ENCODE measurements around the gene ALPP.
"Not testable (repeated sequence)": the region's sequence is repeated elsewhere in the genome, so short reads cannot be mapped to it uniquely, and the experiment has no call there.

The ALPP gene

DNA sequence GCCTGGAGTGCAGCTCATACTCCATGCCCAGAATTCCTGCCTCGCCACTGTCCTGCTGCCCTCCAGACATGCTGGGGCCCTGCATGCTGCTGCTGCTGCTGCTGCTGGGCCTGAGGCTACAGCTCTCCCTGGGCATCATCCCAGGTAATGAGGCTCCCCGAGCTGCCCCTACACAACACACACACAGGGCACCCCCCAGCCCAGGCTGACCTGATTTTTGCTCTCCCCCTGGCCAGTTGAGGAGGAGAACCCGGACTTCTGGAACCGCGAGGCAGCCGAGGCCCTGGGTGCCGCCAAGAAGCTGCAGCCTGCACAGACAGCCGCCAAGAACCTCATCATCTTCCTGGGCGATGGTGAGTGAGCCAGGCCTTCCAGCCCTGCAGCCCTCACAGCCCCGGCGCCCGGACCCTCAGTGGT is at the start of gene ALPP:
TSS of gene ALPP (plus strand) at position 17 of the 417 bp plus-strand sequence. CDS start at position 69, 52 bp downstream.
- not testable (repeated sequence) for DNase-seq (ENCODE audit: extremely low read depth, low read depth)

DNA sequence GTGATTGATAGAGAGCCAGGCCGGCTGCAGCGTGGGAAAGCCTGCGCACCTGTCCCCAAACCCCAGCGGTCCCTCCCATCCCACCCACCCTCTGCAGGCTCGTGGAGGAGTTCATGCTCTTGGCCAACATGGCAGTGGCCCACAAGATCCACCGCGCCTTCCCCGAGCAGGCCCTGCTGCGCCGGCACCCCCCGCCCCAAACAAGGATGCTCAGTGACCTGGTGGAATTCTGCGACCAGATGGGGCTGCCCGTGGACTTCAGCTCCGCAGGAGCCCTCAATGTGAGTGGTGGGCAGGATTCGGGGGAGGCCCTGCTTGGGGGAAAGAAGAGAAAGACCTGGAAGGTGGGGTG is 48.9 kb upstream of the ALPP start:
- no peak for DNase-seq (ENCODE audit: extremely low read depth, low read depth)
- TF ChIP-seq, protein P1, sequence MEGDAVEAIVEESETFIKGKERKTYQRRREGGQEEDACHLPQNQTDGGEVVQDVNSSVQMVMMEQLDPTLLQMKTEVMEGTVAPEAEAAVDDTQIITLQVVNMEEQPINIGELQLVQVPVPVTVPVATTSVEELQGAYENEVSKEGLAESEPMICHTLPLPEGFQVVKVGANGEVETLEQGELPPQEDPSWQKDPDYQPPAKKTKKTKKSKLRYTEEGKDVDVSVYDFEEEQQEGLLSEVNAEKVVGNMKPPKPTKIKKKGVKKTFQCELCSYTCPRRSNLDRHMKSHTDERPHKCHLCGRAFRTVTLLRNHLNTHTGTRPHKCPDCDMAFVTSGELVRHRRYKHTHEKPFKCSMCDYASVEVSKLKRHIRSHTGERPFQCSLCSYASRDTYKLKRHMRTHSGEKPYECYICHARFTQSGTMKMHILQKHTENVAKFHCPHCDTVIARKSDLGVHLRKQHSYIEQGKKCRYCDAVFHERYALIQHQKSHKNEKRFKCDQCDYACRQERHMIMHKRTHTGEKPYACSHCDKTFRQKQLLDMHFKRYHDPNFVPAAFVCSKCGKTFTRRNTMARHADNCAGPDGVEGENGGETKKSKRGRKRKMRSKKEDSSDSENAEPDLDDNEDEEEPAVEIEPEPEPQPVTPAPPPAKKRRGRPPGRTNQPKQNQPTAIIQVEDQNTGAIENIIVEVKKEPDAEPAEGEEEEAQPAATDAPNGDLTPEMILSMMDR (IDR thresholded peaks at IDR 0.05; ENCODE audit: low read depth, low read length), result no peak

DNA sequence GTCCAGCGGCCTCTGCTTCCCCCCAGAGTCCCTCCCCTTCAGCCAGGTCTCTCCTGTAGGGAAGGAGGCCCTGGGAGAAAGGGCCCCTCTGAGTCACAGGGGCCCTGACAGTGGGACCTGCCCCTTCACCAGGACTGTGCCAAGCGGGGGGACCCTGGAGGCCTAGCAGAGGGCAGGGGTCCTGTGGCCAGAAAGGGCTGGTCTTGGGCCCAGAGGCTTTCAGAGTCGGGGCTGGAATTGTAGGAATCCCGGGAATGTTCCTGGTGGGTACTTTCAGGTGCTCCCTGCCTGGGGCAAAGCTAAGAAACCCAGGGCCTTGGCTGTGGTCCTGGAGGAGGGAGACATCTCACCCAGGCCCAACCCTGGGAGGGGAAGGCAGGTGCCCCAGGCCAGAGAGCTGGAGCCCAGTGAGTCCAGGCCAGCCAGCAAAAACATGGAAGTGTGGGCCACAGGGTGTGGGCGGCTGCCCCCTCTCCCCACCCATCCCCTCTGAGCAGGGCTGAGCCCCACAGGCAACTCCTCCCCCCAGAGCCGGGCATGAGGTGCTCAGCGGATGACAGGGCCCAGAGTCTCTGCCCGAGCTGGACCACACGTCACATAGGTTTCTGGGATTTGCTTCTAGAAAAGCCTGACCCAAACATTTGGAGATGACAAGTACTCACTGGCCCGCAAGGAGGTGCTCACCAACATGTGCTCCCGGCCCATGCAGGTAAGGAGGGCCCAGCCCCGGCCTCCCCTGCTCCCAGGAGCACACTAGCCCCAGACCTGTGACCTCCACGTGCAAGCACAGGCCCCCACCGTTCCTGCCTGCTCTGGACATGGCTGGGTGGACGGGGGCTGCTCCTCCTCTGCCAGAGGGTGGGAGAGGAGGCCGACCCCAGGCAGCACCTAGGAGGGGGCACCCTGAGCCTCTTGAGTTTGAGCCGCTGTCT is 48.2 kb upstream of the ALPP start:
- TF ChIP-seq, protein P1 (IDR thresholded peaks at IDR 0.05; ENCODE audit: low read depth, low read length), result no peak
- DNase-seq (ENCODE audit: extremely low read depth, low read depth), result no peak

DNA sequence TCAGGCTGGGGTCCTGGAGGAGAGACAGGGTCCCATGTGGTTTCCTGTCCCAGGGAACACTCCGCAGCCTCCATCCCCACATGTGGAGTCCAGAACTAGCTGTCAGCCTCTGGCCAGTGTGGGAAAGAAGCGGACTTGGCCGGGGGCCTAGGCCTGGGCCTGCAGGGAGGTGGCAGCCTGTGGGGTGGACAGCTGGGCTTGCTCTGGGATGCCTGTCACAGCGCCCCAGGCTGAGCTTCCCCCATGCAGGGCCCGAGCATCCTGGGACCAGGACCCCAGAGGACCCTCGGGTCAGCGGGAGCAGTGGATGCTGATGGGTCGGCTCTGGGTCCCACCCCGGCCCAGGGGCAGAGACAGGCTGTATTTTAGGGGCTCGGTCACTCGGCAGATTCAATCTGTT is 47.5 kb upstream of the ALPP start:
- DNase-seq (ENCODE audit: extremely low read depth, low read depth), result not testable (repeated sequence)

DNA sequence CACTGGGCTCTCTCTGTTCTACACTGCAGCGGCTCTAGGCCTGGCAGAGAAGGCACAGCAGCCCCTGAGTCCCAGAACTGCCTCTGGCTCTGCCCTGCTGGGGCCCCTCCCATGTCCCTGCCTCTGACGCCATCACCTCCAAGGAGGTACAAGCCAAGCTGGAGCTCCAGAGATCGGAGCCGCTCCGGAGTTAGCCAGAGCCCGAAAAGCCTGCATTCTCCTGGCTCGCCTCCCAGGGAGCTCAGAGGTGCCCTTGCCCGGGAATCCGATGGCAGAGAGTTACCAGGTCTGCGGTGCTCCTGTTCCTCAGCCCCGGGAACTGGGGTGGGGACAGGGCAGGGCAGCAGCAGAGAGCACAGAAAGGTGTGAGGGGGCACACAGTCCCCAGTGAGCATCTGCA is 46.9 kb upstream of the ALPP start:
- not testable (repeated sequence) for DNase-seq (ENCODE audit: extremely low read depth, low read depth)

DNA sequence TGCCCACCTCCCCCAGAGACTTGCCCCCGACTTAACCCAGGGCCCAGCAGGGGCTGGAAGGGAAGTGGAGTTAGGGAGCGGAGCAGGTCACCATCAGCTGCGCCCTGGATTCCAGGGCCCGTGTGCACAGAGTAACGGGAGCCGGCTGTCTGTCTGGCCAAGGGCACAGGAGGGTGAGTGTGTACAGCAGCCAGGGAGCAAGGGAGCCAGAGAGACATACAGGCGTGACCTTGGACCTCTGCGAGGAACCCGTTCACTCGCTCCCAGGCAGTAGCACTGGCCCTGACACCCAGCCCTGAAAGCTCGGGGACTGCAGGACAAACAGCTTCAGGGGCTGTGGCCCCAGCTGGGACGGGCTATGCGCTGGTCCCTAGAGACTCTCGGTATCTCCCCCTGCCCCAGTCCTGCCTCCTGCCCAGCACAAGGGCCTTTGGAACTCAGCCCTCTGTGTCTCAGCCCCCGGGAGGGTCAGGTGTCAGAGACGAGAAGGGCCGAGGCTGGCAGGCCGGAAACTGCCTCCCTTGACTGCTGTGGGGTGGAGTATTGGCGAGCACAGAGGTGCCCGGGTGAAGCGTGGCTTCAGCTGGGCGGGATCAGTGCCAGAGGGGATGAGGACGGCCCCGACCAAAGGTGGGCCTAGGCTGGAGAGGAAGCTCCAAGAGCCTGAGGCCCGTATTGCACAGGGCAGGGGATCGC is 46.2 kb upstream of the ALPP start:
- not testable (repeated sequence) for DNase-seq (ENCODE audit: extremely low read depth, low read depth)

DNA sequence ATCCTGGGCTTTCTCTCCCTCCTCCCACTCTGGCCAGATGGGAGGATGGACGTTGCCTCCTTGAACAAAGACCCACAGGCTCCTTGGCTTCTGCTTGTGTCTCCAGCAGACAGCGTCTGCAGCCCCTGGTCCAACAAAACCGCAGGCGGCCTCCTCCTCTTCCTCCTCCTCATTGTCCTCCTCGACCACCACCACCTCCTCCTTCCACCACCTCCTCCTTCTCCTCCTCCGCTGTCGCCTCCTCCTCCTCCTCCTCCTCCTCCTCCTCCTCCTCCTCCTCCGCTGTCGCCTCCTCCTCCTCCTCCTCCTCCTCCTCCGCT is 45.7 kb upstream of the ALPP start:
- DNase-seq (ENCODE audit: extremely low read depth, low read depth), result no peak
- TF ChIP-seq, protein P1 (IDR thresholded peaks at IDR 0.05; ENCODE audit: low read depth, low read length), result no peak

DNA sequence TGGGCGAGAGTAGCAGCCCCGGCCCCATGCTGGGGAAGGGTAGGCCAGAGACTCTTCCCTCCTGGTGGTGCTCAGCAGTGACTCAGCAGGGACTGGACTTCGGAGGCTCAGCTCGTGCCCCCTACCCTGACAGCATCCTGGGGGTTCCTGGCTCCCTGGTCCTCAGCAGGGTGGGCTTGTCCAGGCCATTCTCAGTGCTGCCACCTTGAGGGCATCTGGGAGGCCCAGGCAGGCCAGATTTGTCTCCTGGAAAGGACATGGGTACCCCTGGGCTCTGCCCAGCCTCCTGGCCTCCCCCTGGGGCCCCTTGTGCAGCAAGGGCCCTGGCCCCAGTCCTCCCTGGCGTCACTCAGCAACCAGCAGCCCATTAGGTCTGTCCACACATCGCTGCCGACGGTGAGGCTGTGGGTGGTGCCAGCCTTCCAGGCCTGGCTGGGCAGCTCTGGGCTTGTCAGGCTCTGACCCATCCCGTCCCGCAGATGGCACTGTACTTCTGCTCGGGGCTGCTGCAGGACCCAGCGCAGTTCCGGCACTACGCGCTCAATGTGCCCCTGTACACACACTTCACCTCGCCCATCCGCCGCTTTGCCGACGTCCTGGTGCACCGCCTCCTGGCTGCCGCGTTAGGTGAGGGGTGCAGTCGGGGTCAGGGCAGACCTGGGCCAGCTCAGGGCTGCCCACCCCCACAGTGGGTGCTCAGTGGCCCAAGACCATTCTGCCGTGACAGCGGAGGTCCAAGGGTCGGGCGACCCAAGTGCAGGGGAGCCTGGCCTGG is 45.0 kb upstream of the ALPP start:
- TF ChIP-seq, protein P1 (IDR thresholded peaks at IDR 0.05; ENCODE audit: low read depth, low read length), result peak; percentile 36
- no peak for DNase-seq (ENCODE audit: extremely low read depth, low read depth)

DNA sequence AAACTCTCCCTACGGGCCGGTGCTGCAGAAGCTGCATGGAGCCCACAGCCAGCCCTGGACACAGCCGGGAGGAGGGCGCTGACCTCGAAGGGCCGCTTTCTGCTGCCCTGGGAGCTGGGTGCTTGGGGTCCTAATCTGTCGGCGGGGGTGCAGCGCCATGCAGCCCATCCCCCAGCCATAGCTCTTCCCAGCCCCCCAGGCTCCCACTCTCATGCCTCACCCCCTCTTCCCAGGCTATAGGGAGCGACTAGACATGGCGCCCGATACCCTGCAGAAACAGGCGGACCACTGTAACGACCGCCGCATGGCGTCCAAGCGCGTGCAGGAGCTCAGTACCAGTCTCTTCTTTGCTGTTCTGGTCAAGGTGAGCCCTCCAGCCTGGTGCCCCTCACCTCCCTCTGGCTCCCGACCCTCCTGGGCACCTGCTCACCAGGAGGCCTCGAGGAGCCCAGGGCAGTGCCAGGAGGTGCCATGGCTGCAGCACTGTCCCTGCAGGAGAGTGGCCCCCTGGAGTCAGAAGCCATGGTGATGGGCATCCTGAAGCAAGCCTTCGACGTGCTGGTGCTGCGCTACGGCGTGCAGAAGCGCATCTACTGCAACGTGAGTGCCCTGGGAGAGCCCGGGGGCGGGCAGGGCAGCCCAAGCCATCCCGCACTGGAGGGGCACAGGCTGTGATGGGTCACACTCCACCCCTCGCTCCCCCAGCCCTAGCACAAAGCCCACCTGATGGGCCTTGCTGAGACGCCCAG is 44.2 kb upstream of the ALPP start:
- not testable (repeated sequence) for DNase-seq (ENCODE audit: extremely low read depth, low read depth)

DNA sequence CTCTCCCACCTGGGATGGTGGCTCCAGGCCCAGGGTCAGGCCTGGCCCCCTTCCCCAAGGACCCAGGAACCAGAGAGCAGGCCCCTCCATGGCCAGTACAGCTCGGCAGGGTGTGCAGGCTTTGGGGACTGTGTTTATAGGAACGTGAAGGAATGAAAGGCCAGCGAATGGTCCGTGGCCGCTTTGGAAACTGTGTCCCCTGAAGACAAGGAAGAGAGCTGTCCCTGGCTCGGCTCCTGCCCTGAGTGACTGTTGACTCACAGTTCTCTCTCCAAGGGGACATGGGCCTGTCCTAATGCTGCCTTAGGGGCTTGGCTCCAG is 43.7 kb upstream of the ALPP start:
- DNase-seq (ENCODE audit: extremely low read depth, low read depth), result not testable (repeated sequence)

All from AG09319 (cell line).